GM23338 (cell line): Measurements from ENCODE around the gene MAPRE2. TPM values are rescaled to one million over a fixed set of nuclear protein-coding genes. Genes with fewer than 3 reads are reported as not detected.

Experiments
- CTCF ChIP-seq, 2 experiments: fragments of 200-600 bp in 1 of 2; sonication (generic) in 1 of 2; conservative IDR thresholded peaks; 2 replicates each; pipeline versions ENCODE4 v1.5.1 to v1.6.1; 2016 to 2017; ENCODE audit warnings: antibody characterized with exemption in 2 of 2, low read depth in 2 of 2, mild to moderate bottlenecking in 2 of 2, moderate library complexity in 1 of 2
- EZH2 ChIP-seq: fragments of 200-600 bp; sonication (generic); IDR thresholded peaks from one replicate; pipeline ENCODE4 v1.8.0; 2017; ENCODE audit warnings: antibody characterized with exemption, mild to moderate bottlenecking, low read depth; ENCODE audit not compliant: unreplicated experiment
- POLR2AphosphoS5 ChIP-seq: IDR thresholded peaks from 2 replicates; pipeline ENCODE4 v1.6.1; 2016; ENCODE audit warnings: antibody characterized with exemption, low read depth
- REST ChIP-seq: IDR thresholded peaks from one replicate; pipeline ENCODE4 v1.6.1; 2018; ENCODE audit warnings: antibody characterized with exemption; ENCODE audit not compliant: unreplicated experiment
- ZNF331 ChIP-seq: fragments of 250-450 bp; sonication (Bioruptor Pico); IDR thresholded peaks from 2 replicates; pipeline ENCODE4 v1.5.0; 2020; ENCODE audit warnings: low read depth, mild to moderate bottlenecking, moderate library complexity
- ZNF462 ChIP-seq: fragments of 250-450 bp; sonication (Bioruptor Pico); IDR thresholded peaks from 2 replicates; pipeline ENCODE4 v1.5.0; 2020; ENCODE audit warnings: mild to moderate bottlenecking, moderate library complexity
- polyA plus RNA-seq: library from polyadenylated mRNA; unstranded; fragments of >200 nt; fragmentation: Nextera tagmentation; extraction: Ambion mirVana; gene quantifications from 2 replicates; pipeline ENCODE4 v1.2.1, GENCODE V29; 2016
- total RNA-seq: library from RNA; depleted of rRNA; stranded (reverse); fragments of >200 nt; shearing (Covaris generic); gene quantifications from 2 replicates; pipeline ENCODE4 v1.2.3, GENCODE V29; 2014
- TF ChIP-seq, protein P1 (sequence below): IDR thresholded peaks from 2 replicates; pipeline ENCODE4 v1.6.1; 2016; ENCODE audit warnings: antibody characterized with exemption

Gene MAPRE2
- total and polyA plus RNA-seq, 2 experiments from 2014 or later = 17.8 to 40.4 TPM

DNA sequence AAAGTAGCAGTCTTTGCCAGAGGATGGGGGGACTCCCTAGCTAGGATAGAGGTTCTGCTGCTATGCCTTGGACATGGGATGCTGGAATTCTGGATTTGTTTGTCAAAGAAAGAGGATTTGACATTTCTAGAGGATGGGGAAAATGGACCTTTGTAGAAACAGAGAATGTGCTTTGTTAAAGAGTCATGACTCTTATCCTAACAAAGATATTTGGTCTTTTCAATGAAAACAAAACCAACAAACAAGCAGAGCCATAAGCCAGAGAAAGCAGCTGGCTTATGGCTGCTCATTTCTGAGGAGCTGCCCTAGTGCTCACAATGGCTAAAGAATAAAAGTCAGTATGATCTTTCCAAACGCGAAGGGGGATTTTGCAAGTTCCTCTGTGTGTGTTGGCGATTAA lies 40.8 kb upstream of the MAPRE2 start (continued):
- TF ChIP-seq ZNF462 (no peak), ZNF331 (CRISPR knock-in tag) (no peak), CTCF (conservative IDR thresholded peaks at IDR 0.05; ENCODE audit: low read depth in 2 of 2) (no peak), EZH2 (no peak), REST (no peak), POLR2AphosphoS5 (no peak)
- TF ChIP-seq, protein P1, sequence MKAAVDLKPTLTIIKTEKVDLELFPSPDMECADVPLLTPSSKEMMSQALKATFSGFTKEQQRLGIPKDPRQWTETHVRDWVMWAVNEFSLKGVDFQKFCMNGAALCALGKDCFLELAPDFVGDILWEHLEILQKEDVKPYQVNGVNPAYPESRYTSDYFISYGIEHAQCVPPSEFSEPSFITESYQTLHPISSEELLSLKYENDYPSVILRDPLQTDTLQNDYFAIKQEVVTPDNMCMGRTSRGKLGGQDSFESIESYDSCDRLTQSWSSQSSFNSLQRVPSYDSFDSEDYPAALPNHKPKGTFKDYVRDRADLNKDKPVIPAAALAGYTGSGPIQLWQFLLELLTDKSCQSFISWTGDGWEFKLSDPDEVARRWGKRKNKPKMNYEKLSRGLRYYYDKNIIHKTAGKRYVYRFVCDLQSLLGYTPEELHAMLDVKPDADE = no peak
